Large intestine (tissue), 12 donors: ENCODE results near the gene LPCAT4. TPM values are rescaled to one million over a fixed set of nuclear protein-coding genes. Genes with fewer than 3 reads are reported as not detected.
"Not testable (repeated sequence)": the region's sequence is repeated elsewhere in the genome, so short reads cannot be mapped to it uniquely, and the experiment has no call there.

Experiments used
- DNase-seq, 2 donors: peaks; one replicate each; pipeline versions ENCODE4 v3.0.0 to v3.0.0-alpha.2; 2013
- H3K27ac ChIP-seq: one replicate; pipeline ENCODE4 v1.5.1; 2013; ENCODE audit warnings: low read length
- H3K27me3 ChIP-seq: 2 replicates; pipeline ENCODE4 v1.6.1; 2013; ENCODE audit warnings: low read length; ENCODE audit not compliant: control insufficient read depth, insufficient read depth
- H3K36me3 ChIP-seq: 2 replicates; pipeline ENCODE4 v1.6.1; 2013; ENCODE audit warnings: low read length; ENCODE audit not compliant: control insufficient read depth, insufficient read depth
- H3K4me1 ChIP-seq: one replicate; pipeline ENCODE4 v1.6.1; 2013; ENCODE audit warnings: low read length; ENCODE audit not compliant: control insufficient read depth, insufficient read depth
- H3K4me3 ChIP-seq: one replicate; pipeline ENCODE4 v1.5.1; 2013; ENCODE audit warnings: low read length
- H3K9me3 ChIP-seq: one replicate; pipeline ENCODE4 v1.6.1; 2013; ENCODE audit warnings: mild to moderate bottlenecking, low read depth, low read length, moderate library complexity; ENCODE audit not compliant: control insufficient read depth
- WGBS: methylation state at CpG from one replicate; pipeline ENCODE4 v1.1.5; 2013; ENCODE audit warnings: low lambda C conversion rate; ENCODE audit not compliant: insufficient coverage; 5-methylcytosine and 5-hydroxymethylcytosine counted together
- long read RNA-seq, 11 donors: transcript quantifications; one replicate each; lab custom pipeline, GENCODE V29; 2026
- polyA plus RNA-seq: library from polyadenylated mRNA; unstranded; fragments of 120-200 nt; gene quantifications from one replicate; pipeline ENCODE4 v1.2.1, GENCODE V29; 2013

The LPCAT4 gene, protein sequence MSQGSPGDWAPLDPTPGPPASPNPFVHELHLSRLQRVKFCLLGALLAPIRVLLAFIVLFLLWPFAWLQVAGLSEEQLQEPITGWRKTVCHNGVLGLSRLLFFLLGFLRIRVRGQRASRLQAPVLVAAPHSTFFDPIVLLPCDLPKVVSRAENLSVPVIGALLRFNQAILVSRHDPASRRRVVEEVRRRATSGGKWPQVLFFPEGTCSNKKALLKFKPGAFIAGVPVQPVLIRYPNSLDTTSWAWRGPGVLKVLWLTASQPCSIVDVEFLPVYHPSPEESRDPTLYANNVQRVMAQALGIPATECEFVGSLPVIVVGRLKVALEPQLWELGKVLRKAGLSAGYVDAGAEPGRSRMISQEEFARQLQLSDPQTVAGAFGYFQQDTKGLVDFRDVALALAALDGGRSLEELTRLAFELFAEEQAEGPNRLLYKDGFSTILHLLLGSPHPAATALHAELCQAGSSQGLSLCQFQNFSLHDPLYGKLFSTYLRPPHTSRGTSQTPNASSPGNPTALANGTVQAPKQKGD
- polyA plus RNA-seq, result 56.2 TPM
- long read RNA-seq, donor 1, partial matches to known transcripts, result 0 of 7 reads
- long read RNA-seq, donor 1, other reads (novel, unspliced or antisense), result 0 of 7 reads
- long read RNA-seq, donor 2, transcript LPCAT4-201 (14 exons, 2,262 nt), result major isoform, 7 of 29 reads
- long read RNA-seq, donor 2, partial matches to known transcripts, result 15 of 29 reads
- long read RNA-seq, donor 2, other reads (novel, unspliced or antisense), result 0 of 29 reads
- long read RNA-seq, donor 3, result 0 reads
- long read RNA-seq, donor 4, partial matches to known transcripts, result 0 of 1 reads
- long read RNA-seq, donor 4, other reads (novel, unspliced or antisense), result 0 of 1 reads
- long read RNA-seq, donor 5, transcript LPCAT4-201 (14 exons, 2,262 nt), result major isoform, 7 of 7 reads
- long read RNA-seq, donor 5, partial matches to known transcripts, result 0 of 7 reads
- long read RNA-seq, donor 5, other reads (novel, unspliced or antisense), result 0 of 7 reads
- long read RNA-seq, donor 6, transcript LPCAT4-201 (14 exons, 2,262 nt), result major isoform, 6 of 11 reads
- long read RNA-seq, donor 6, partial matches to known transcripts, result 0 of 11 reads
- long read RNA-seq, donor 6, other reads (novel, unspliced or antisense), result 0 of 11 reads
- long read RNA-seq, donor 7, partial matches to known transcripts, result 0 of 4 reads
- long read RNA-seq, donor 7, other reads (novel, unspliced or antisense), result 0 of 4 reads
- long read RNA-seq, donor 8, transcript LPCAT4-201 (14 exons, 2,262 nt), result major isoform, 6 of 23 reads
- long read RNA-seq, donor 8, partial matches to known transcripts, result 12 of 23 reads
- long read RNA-seq, donor 8, other reads (novel, unspliced or antisense), result 0 of 23 reads
- long read RNA-seq, donor 9, transcript LPCAT4-201 (14 exons, 2,262 nt), result major isoform, 5 of 21 reads
- long read RNA-seq, donor 9, partial matches to known transcripts, result 15 of 21 reads
- long read RNA-seq, donor 9, other reads (novel, unspliced or antisense), result 0 of 21 reads
- long read RNA-seq, donor 10, transcript LPCAT4-201 (14 exons, 2,262 nt), result major isoform, 8 of 9 reads
- long read RNA-seq, donor 10, partial matches to known transcripts, result 0 of 9 reads
- long read RNA-seq, donor 10, other reads (novel, unspliced or antisense), result 0 of 9 reads
- long read RNA-seq, donor 11, transcript LPCAT4-201 (14 exons, 2,262 nt), result major isoform, 7 of 14 reads
- long read RNA-seq, donor 11, partial matches to known transcripts, result 5 of 14 reads
- long read RNA-seq, donor 11, other reads (novel, unspliced or antisense), result 0 of 14 reads

- H3K27ac ChIP-seq, result peak within 1 kb of the TSS; percentile 100
- WGBS, result no CpG with 5 or more reads among the region's 80 CpGs
Measured at GRCh38 chr15:34367101-34368081, at the start of gene LPCAT4. TSS of gene LPCAT4 (minus strand) at chr15:34367196. CDS start at chr15:34367100, 96 bp downstream.

GRCh38 chr15:34409511-34409910 is 42.5 kb upstream of the LPCAT4 start:
- not testable (repeated sequence) for H3K27ac ChIP-seq, H3K27me3 ChIP-seq, H3K4me3 ChIP-seq, H3K36me3 ChIP-seq, DNase-seq, H3K4me1 ChIP-seq, H3K9me3 ChIP-seq
- WGBS, result no CpG with 5 or more reads among the region's 19 CpGs

More at GRCh38 chr15:34367101-34368081, at the start of gene LPCAT4:
- DNase-seq, result peak; percentile 91 to 94
- peaks cover 2% of the 10 kb centered on the region for H3K36me3 ChIP-seq
- H3K9me3 ChIP-seq, result peaks cover 8% of the 10 kb centered on the region
- no peaks in the 10 kb centered on the region for H3K27me3 ChIP-seq
- peak within 1 kb of the TSS; percentile 91 for H3K4me3 ChIP-seq
- H3K4me1 ChIP-seq, result peaks cover 24% of the 10 kb centered on the region

- H3K36me3 ChIP-seq, result not testable (repeated sequence)
- WGBS, result no CpG with 5 or more reads among the region's 10 CpGs
Measured at GRCh38 chr15:34408973-34409372, 42.0 kb upstream of the LPCAT4 start.

DNA sequence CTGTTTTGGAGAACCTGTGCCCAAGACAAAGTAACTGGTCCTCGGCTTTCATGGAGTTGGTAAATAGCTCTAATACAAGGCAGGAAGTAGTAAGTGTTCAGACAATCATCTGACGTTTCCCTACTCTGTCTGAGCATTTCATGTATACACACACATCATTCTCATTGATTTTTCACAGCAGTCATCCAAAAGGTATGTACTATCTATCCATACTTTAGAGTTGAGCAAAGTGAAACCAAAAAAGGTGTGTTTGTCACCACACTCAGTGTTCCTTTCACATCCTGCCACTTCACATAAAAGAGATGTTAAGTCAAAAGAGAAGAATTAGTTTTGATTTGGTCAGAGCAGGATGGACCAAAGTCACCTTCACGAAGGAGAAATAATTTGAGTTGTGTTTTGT is 36.9 kb upstream of the LPCAT4 start:
- not testable (repeated sequence) for H3K27ac ChIP-seq, H3K4me1 ChIP-seq, H3K4me3 ChIP-seq, DNase-seq, H3K36me3 ChIP-seq, H3K27me3 ChIP-seq, H3K9me3 ChIP-seq
- no CpG with 5 or more reads among the region's 3 CpGs for WGBS

More at GRCh38 chr15:34408973-34409372, 42.0 kb upstream of the LPCAT4 start:
- not testable (repeated sequence) for H3K4me3 ChIP-seq, H3K27me3 ChIP-seq, H3K4me1 ChIP-seq, H3K27ac ChIP-seq, DNase-seq, H3K9me3 ChIP-seq

- not testable (repeated sequence) for H3K27me3 ChIP-seq, H3K36me3 ChIP-seq, H3K4me1 ChIP-seq, DNase-seq, H3K4me3 ChIP-seq, H3K9me3 ChIP-seq, H3K27ac ChIP-seq
- WGBS, result no CpG with 5 or more reads among the region's 4 CpGs
Measured at GRCh38 chr15:34403160-34403598, 36.2 kb upstream of the LPCAT4 start.

GRCh38 chr15:34397637-34398259 is 30.8 kb upstream of the LPCAT4 start:
- not testable (repeated sequence) for DNase-seq, H3K4me3 ChIP-seq, H3K9me3 ChIP-seq, H3K27ac ChIP-seq, H3K27me3 ChIP-seq, H3K36me3 ChIP-seq, H3K4me1 ChIP-seq
- no CpG with 5 or more reads among the region's 6 CpGs for WGBS

- not testable (repeated sequence) for H3K36me3 ChIP-seq, H3K27me3 ChIP-seq, H3K4me1 ChIP-seq, H3K9me3 ChIP-seq, DNase-seq, H3K4me3 ChIP-seq, H3K27ac ChIP-seq
- no CpG with 5 or more reads among the region's 2 CpGs for WGBS
Measured at GRCh38 chr15:34392981-34393380, 26.0 kb upstream of the LPCAT4 start.

- H3K27me3 ChIP-seq, H3K9me3 ChIP-seq, H3K27ac ChIP-seq, DNase-seq, H3K4me1 ChIP-seq, H3K4me3 ChIP-seq, H3K36me3 ChIP-seq: not testable (repeated sequence)
- no CpG with 5 or more reads among the region's 16 CpGs for WGBS
Measured at GRCh38 chr15:34389594-34390086, 22.6 kb upstream of the LPCAT4 start.
